Measurements from ENCODE around the gene ZNF165.
"Not testable (repeated sequence)": the region's sequence is repeated elsewhere in the genome, so short reads cannot be mapped to it uniquely, and the experiment has no call there.

ZNF165 gene

GRCh38 chr6:28080381-28080630 lies at the start of gene ZNF165:
ZNF165 (plus strand) TSS chr6:28080568; CDS start chr6:28085481, 4,913 bp downstream.
- H3K4me3 ChIP-seq (ENCODE audit: control insufficient read depth, low read depth, low read length), result peak within 1 kb of the TSS; percentile 97
- not testable (repeated sequence) for DNase-seq (ENCODE audit: low read depth)

DNA sequence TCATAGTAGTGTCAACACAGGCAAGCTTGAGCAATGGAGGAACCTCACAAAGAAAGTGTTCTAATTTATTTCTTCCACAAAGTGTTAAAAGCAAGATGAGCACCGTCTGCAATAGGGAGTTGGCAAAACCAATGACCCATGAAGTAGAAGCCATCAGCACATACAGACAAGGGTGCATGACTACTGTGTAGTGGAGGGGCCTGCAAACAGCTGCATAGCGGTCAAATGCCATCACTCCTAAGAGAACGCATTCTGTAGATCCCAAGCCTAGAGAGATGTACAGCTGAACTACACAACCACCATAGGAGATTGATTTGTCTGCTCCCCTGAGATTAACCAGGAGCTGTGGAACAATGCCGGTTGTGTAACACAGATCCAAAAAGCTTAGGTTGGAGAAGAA lies 26.8 kb upstream of the ZNF165 start:
- H3K4me3 ChIP-seq (ENCODE audit: control insufficient read depth, low read depth, low read length), result no peak overlapping the region
- TF ChIP-seq CTCF (conservative IDR thresholded peaks at IDR 0.05; ENCODE audit: control insufficient read depth, insufficient read depth, low read depth, low read length), result no peak
- DNase-seq (ENCODE audit: low read depth), result no peak

DNA sequence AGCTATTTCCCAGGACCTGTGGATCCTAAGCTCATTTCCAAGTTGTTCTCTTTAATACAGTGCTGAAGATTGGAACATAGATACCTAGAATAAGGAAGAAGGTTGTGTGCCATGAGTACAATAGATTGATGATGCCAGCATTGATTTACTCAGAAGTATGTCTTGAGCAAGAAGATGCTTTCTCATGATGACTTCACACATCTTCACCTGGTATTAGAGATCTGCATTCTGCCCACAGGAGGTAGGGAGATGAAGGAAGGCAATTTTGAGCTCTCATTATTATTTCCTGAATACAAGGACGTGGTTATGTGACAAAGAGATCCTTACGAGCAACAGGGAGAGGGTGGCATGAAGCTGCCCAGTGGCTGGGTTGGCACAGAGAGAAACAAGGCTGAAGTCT lies 20.0 kb upstream of the ZNF165 start:
- H3K4me3 ChIP-seq (ENCODE audit: control insufficient read depth, low read depth, low read length), result no peak overlapping the region
- no peak for DNase-seq (ENCODE audit: low read depth)
- TF ChIP-seq CTCF (conservative IDR thresholded peaks at IDR 0.05; ENCODE audit: control insufficient read depth, insufficient read depth, low read depth, low read length), result no peak

DNA sequence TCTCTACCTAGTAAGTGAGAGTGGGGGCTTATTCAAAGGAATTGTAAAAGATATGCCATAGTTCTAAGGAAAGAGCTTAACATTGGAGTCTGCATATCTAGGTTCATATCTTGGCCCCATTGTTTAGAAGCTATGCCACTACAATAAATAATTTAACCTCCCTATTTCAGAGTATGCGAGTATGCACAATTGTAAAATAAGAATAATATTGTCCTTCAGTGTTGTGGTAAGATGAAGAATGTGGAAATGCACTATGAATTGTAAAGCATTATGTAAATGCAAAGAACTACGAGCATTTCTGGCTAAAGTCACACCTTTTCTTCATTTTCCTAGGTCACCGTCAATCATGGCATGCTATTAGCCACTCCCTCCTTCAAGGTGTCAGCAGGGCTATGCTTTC lies 16.1 kb upstream of the ZNF165 start:
- no peak overlapping the region for H3K4me3 ChIP-seq (ENCODE audit: control insufficient read depth, low read depth, low read length)
- TF ChIP-seq CTCF (conservative IDR thresholded peaks at IDR 0.05; ENCODE audit: control insufficient read depth, insufficient read depth, low read depth, low read length), result no peak
- DNase-seq (ENCODE audit: low read depth), result no peak

GRCh38 chr6:28068067-28068466 lies 12.3 kb upstream of the ZNF165 start:
- no peak for DNase-seq (ENCODE audit: low read depth)
- H3K4me3 ChIP-seq (ENCODE audit: control insufficient read depth, low read depth, low read length), result no peak overlapping the region
- TF ChIP-seq CTCF (conservative IDR thresholded peaks at IDR 0.05; ENCODE audit: control insufficient read depth, insufficient read depth, low read depth, low read length), result no peak

DNA sequence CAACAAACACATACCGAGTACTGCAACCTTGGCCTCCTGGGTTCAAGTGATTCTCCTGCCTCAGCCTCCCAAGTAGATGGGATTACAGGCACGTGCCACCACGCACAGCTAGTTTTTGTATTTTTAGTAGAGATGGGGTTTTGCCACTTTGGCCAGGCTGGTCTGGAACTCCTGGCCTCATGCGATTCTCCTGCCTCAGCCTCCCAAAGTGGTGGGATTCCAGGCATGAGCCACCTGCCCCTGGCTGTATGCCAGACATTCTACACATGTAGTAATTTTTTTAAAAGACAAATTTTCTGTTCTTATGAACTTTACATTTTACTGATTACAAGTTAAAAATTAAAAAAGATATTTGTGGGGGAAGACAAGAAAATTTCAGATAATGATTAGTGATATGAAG lies 9.4 kb upstream of the ZNF165 start:
- H3K4me3 ChIP-seq (ENCODE audit: control insufficient read depth, low read depth, low read length); DNase-seq (ENCODE audit: low read depth): not testable (repeated sequence)

GRCh38 chr6:28078050-28078449 lies 2.3 kb upstream of the ZNF165 start:
- no peak for TF ChIP-seq CTCF (conservative IDR thresholded peaks at IDR 0.05; ENCODE audit: control insufficient read depth, insufficient read depth, low read depth, low read length)
- no peak overlapping the region for H3K4me3 ChIP-seq (ENCODE audit: control insufficient read depth, low read depth, low read length)
- DNase-seq (ENCODE audit: low read depth), result no peak

DNA sequence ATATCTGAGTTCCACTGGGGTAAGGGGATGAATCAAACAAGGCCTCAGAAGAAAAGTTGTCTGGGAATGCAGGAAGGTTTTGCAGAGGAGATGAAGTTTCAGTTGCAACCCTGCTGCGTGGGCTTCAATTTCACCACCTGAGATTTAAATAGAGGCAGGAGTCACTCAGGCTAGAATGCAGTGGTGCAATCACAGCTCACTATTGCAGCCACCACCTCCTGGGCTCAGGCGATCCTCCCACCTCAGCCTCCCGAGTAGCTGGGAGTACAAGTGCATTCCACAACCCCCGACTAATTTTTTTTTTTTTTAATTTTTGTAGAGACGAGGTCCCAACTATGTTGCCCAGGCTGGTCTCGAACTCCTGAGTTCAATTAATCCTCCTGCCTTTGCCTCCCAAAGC lies 1.5 kb upstream of the ZNF165 start:
- DNase-seq (ENCODE audit: low read depth), result no peak
- H3K4me3 ChIP-seq (ENCODE audit: control insufficient read depth, low read depth, low read length), result no peak overlapping the region
- TF ChIP-seq CTCF (conservative IDR thresholded peaks at IDR 0.05; ENCODE audit: control insufficient read depth, insufficient read depth, low read depth, low read length), result no peak

Data from fibroblast of mammary gland (primary cell).